Activated CD4-positive, alpha-beta T cell treated with anti-CD3 and anti-CD28 coated beads, Interleukin-2, amount 50 U/mL, for 16 hours (primary cell): ENCODE results near the gene CNBD2.
"Not testable (repeated sequence)": the region's sequence is repeated elsewhere in the genome, so short reads cannot be mapped to it uniquely, and the experiment has no call there.

ENCODE experiments used
- DNase-seq: peaks from one replicate; pipeline ENCODE4 v3.0.0-alpha.2; 2020

Gene CNBD2

GRCh38 chr20:35967979-35968640 is at the start of gene CNBD2:
Gene CNBD2 (plus strand): TSS chr20:35968590. CDS start chr20:35968763, 173 bp downstream.
- DNase-seq: no peak

- no peak for DNase-seq
Observed at GRCh38 chr20:35920523-35920922, 47.9 kb upstream of the CNBD2 start.

DNA sequence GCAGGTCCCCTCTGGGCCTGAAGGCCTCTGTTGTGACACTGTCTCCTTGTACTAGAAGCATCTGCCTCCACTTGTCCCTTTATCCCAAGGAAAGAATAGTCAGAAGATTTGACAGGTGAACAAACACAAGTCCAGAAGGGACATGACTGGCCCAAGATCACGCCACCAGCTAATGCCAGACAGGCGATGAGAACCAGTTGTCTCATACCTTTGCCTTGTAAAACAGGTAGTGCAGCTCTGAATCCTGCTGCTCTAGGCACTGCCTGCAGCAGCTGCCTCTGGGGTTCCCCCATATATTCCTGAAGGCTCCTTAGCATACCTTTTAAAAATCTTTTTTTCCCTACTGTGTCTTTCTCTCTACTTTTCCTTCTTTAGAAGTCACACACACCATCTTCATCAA is 39.1 kb upstream of the CNBD2 start:
- no peak for DNase-seq

- DNase-seq: no peak
Observed at GRCh38 chr20:35934050-35934449, 34.3 kb upstream of the CNBD2 start.

GRCh38 chr20:35939264-35939663 is 29.1 kb upstream of the CNBD2 start:
- no peak for DNase-seq

GRCh38 chr20:35941620-35942019 is 26.8 kb upstream of the CNBD2 start:
- DNase-seq: no peak

- DNase-seq: no peak
Observed at GRCh38 chr20:35942243-35942642, 26.1 kb upstream of the CNBD2 start.

- DNase-seq: peak; percentile 28
Observed at GRCh38 chr20:35947489-35947888, 20.9 kb upstream of the CNBD2 start.

DNA sequence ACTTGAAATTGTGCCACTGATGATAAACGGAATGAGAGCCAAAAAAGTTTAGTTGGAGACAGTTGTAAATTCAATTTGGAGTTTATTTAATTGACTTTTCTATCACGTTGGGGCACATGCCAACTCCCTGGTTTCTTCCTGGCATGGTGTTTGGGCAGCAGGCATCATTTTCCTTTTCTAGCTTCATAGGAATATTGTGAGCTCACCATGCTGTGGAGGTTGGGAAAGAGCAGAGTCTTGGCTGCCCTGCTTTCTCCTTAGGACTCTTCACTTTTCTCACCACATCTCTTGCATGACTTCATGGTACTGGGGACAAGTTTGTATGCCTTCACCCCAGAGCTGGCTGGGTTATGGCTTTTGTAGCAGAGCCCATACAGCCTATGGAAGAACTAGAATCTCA is 20.5 kb upstream of the CNBD2 start:
- DNase-seq: no peak

- DNase-seq: no peak
Observed at GRCh38 chr20:35950093-35950492, 18.3 kb upstream of the CNBD2 start.

DNA sequence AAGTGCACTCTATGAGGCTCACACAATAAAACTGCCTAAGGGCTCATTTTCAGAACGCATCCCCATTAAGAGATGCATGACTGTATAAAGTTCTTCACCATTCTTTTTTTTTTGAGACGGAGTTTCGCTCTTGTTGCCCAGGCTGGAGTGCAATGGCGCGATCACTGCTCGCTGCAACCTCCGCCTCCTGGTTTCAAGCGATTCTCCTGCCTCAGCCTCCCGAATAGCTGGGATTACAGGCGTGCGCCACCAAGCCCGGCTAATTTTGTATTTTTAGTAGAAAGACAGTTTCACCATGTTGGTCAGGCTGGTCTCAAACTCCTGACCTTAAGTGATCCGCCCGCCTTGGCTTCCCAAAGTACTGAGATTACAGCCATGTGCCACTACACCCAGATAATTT is 16.3 kb upstream of the CNBD2 start:
- not testable (repeated sequence) for DNase-seq

DNA sequence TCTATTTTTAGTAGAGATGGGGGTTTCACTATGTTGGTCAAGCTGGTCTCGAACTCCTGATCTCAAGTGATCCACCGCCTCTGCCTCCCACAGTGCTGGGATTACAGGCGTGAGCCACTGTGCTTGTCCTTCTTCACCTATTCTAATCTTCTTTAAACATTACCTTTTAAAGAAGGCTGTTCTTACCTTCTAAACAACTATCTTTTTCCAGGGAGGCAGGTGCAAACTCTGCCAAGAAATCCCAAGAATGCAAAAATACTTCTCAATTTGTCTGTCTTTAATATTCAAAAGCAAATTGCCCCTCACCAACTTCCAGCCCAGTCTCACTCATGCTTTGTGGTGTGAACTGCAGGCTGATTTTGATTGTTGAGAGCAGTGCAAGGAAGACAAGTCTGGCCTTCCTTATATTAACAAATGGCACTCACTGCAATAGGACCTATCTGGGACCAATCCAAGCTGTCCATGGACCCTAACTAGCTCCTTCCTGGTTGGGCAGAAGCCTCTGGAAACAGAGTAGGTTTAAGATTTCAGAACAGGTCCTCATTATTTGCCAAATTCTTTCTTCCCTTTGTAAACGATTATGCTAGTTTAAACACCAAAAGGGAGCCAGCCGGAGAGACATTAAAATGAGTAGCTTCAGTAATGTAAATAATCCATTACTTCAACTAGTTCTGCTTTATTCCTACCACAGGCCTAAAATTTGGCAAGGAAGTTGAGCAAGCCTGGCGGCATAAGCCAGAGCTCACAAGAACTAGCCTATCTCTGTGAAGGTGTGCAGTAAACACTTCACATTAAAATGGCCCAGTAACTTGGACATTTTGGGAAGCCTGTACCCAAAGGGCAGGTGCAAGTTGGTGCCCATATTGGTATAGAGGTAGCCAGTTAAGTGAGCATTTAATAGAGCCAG is 15.7 kb upstream of the CNBD2 start:
- DNase-seq: peak; percentile 10

- peak; percentile 70 for DNase-seq
Observed at GRCh38 chr20:35953387-35954199, 14.8 kb upstream of the CNBD2 start.

DNA sequence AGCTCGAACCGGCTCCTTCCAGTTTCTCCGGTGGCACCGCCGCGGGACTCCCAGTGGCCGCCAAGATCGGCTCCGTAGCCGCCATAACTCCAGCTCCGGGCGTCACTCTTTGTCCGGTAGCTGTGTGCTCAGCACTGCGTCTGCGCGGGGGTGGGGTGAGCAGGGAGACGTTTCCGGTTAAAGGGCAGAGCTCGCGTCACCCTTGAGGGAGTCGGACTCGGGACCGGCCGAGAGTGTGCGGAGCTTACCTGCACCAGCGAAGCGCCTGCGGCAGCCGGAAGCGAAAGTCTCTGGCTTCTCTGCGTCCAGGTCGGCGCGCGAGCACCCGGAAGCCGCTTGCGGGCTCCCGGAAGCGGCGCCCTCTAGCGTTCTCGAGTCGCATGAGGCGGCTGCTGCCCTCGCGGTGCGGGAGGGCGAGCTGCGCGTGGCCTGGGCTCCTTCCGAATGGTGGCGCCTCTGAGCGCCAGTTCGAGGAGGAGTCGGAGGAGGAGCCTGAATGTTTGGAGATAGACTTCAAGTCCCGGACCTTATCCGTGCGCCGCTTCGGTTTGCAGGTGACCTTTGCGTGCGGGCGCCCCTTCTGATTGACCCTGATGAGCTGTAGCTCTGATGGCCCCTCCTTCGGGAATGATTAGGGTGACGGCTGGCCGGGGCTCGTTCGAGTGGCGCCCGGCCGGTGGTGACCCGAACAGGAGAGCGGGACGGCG is 14.0 kb upstream of the CNBD2 start, which contains the start of gene SCAND1:
Gene SCAND1, minus strand, starts transcription at position 303 of the 707 bp plus-strand sequence. Its CDS starts 218 bp downstream, at position 85.
- DNase-seq: peak; percentile 99

GRCh38 chr20:35954907-35955251 is 13.5 kb upstream of the CNBD2 start:
- DNase-seq: peak; percentile 30

GRCh38 chr20:35956616-35957015 is 11.8 kb upstream of the CNBD2 start:
- no peak for DNase-seq

DNA sequence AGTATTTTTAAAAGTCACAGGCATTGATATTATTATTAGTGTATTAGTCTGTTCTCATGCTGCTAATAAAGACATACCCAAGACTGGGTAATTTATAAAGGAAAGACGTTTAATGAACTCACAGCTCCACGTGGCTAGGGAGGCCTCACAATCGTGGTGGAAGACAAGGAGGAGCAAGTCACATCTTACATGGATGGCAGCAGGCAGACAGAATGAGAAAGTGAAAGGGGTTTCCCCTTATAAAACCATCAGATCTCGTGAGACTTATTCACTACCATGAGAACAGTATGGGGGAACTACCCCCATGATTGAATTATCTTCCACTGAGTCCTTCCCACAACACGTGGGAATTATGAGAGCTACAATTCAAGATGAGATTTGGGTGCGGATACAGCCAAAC is 9.1 kb upstream of the CNBD2 start:
- DNase-seq: not testable (repeated sequence)

DNA sequence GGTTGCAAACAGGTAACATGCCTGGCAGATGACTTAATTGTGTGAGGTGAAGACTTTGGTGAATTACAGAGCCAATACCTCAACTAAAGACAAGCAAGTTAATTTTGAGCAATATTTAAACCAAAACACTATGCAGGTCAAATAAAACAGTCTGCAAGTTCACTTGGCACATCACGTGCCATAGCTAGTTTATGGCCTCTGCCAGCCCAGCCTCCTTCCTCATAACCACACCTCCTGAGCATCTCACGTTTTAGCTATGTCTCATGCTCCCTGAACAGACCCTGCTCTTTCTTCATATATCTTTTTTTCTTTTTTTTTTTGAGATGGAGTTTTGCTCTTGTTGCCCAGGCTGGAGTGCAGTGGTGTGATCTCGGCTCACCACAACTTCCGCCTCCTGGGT is 4.5 kb upstream of the CNBD2 start:
- DNase-seq: no peak

DNA sequence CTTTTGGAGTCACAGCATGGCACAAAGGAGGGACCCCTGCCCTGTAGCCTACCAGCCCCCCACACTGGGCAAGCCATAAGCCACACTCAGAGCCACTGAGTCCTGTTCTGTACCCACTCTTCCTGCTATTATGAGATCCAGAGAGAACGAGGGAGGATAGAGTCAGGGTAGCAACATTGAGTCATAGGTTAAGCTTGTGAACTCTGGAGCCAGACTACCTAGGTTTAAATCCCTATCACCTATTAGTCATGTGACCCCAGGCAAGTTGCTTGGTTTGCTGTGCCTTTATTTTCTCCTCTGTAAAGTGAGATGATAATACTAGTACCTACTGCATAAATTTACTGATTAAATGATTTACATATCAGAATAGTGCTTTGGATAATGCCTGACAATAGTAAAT is 540 bp downstream of the CNBD2 start:
- DNase-seq: no peak

- DNase-seq: no peak
Observed at GRCh38 chr20:35971981-35972380, 3.6 kb downstream of the CNBD2 start.

DNA sequence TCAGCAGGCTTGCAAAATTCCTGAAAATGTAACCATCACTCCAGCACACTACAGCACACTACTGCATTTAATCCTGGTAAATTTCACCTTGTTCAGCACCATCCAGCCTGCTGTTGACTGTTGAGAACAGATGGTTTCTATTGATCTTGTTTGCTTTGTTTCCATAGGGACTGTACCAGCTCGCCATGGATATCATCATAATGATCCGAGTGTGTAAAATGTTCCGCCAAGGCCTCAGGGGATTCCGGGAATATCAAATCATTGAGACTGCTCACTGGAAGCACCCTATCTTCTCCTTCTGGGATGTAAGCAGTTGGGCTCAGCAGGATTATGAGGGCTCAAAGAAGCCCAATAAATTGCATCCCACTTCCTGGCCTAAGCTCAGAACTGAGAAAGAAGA is 4.1 kb downstream of the CNBD2 start:
- no peak for DNase-seq

GRCh38 chr20:35974256-35974655 is 5.9 kb downstream of the CNBD2 start:
- DNase-seq: no peak
